RWPE1 (cell line): ENCODE measurements around the gene IFITM10.

Source experiments
- CTCF ChIA-PET: fragments of 350-600 bp; sonication (Branson Sonifier 250); formaldehyde crosslinking; extraction: SDS; loops from one replicate; lab custom pipeline; 2021; lab: Yijun Ruan, JAX
- POLR2A ChIA-PET: fragments of 400-600 bp; formaldehyde crosslinking; extraction: SDS; loops from one replicate; lab custom pipeline; 2020; ENCODE audit warnings: antibody characterized with exemption; ENCODE audit not compliant: low non-redundant PET; lab: Yijun Ruan, JAX
- DNase-seq: peaks from one replicate; pipeline ENCODE4 v3.0.0; 2012; ENCODE audit warnings: low spot score
- H3K27ac ChIP-seq: fragments of 450-650 bp; 2 replicates; pipeline ENCODE4 v1.5.1; 2017
- TF ChIP-seq, protein P1 (sequence below): fragments of 450-650 bp; conservative IDR thresholded peaks from 2 replicates; pipeline ENCODE4 v1.5.1; 2017; ENCODE audit warnings: low read depth, mild to moderate bottlenecking

Gene IFITM10

DNA sequence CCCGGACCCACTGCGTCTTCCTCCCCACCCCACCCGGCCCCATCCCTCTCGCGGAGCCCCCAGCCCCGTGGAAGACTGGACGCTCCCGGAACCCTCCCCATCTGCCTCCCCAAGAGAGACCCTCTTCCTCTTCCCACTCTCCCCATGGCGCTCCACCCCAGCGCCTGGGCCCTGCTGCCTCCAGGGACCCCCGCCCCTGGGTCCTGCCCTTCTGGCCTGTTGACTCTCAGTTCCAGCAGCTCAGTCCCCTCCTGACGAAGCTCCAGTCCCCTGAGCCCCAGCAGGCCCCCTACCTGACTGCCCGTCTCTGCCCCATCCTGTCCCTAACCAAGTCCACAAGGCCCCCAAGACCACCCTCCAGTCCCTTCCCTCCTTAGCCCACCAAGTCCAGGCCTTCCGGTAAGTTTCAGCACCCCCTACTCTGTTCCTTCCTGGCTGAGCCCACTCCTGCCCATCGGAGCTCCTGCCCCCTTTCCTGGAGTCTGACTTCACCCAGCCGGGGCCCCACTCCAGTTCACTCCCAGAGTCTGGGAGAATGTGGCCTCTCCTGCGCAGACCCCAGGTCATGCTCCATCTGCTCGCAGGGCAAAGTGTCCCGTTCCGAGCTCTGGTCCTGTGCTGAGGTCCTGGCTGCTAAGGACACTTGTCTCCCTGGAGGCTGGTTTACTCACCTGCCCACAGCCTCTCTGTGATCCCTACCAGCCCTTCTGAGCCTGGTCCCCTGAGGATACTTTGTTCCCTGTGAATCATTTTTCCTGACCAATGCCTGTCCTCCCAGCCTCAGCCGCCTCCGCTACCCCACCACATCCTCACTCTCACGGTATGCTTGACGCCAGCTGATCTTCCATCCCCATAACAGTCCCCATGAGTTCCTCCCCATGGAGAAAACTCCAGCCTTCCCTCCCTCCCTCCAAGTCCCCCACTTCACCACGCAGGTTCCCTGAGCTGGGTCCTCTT is 722 bp downstream of the IFITM10 start:
- POLR2A ChIA-PET, result interaction anchor here (0.6 to 1.1 kb wide), 2 partner anchors 15 to 55 kb away, joined by 4 read pairs; partner anchors contain the start of gene CTSD
- DNase-seq, result peak; percentile 84
- TF ChIP-seq, protein P1, sequence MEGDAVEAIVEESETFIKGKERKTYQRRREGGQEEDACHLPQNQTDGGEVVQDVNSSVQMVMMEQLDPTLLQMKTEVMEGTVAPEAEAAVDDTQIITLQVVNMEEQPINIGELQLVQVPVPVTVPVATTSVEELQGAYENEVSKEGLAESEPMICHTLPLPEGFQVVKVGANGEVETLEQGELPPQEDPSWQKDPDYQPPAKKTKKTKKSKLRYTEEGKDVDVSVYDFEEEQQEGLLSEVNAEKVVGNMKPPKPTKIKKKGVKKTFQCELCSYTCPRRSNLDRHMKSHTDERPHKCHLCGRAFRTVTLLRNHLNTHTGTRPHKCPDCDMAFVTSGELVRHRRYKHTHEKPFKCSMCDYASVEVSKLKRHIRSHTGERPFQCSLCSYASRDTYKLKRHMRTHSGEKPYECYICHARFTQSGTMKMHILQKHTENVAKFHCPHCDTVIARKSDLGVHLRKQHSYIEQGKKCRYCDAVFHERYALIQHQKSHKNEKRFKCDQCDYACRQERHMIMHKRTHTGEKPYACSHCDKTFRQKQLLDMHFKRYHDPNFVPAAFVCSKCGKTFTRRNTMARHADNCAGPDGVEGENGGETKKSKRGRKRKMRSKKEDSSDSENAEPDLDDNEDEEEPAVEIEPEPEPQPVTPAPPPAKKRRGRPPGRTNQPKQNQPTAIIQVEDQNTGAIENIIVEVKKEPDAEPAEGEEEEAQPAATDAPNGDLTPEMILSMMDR, result no peak
- H3K27ac ChIP-seq, result peak overlapping the region; percentile 88
- CTCF ChIA-PET, result interaction anchor here (0.6 to 2.3 kb wide), 3 partner anchors 56 to 110 kb away, joined by 3 to 8 read pairs (median 4); no protein-coding TSS in a partner anchor

DNA sequence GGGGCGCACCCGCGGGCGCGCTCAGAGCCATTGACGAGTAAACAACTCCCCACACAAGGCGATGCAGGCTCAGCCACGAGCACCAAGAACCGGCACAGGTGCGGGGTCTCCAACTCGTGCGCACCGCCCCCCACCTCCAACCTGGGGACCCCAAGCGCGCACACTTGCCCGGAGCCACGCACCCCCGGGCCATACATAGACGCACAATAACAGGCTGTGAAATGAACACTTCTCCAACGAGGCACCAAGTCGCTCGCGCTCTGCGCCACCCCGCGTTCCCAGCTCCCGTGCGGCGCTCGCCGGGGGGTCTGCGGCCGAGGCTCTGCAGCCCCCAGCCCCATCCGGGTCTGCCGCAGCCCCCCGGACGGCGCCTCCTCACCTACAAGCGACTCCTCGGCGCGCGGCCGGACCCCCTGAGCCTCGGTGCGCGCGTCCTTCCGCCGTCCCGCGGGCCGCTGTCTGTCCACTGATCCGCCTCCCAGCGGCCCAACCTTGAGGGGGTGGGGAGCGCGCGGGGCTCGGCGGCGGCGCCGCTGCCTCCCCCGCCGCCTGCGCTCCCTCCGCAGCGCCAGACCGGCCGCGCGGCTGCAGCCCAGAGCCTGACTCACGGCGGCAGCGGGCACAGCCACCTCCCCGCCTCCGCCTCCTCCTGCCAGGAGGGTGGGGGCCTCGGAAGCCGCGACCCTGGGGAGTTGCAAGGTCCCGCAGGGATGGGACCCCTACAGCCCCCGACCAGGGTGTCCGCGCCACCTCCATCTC is 1.6 kb downstream of the IFITM10 start:
- peak overlapping the region; percentile 88 for H3K27ac ChIP-seq
- TF ChIP-seq, protein P1, result no peak
- peak; percentile 56 for DNase-seq
- ChIA-PET POLR2A (interaction anchor here (1.1 kb wide), 1 partner anchor 15 kb away, joined by 4 read pairs; the partner anchor contains the start of gene CTSD), CTCF (interaction anchor here (0.5 to 1.4 kb wide), 4 partner anchors 56 to 109 kb away, joined by 3 to 5 read pairs (median 4); no protein-coding TSS in a partner anchor)

DNA sequence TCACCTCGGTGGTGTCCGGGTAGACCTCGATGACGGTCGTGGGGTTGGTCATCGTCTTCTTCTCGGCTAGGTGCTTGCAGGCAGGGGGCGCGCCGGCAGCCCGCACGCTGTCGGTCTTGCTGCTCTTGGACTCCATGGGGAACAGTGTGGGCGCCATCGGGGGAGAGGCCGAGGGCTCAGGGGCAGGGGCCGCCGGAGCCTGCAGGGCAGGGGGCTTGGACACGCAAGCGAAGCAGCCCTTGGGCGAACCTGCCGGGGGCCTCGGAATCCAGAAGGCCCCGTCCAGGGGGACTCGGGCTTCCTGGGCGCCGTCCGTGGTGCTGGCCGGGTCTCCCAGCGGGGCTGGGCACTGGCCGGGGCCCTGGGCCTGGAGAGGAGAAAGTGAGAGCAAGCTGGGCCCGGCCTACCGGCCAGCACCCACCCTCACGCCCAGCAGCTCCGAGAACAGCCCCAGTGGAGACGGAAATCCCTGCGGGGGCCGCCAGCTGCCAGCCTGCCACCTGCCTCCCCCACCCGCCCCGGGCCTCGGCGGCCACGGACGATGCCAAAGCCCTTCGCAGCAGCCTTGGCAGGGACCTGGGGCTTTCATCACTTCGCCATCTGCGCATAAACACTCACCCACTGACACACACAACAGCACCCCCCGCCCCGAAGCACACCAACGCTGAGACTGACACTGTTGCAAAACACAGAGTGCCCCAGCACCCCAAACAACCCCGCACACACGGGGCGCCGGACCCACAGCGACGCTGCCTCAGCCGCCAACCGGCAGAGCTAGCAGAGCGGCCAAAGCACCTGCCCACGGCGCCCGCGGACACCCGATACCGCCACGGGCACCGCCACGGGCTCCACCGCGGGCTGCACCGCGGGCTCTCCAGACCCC is 2.4 kb downstream of the IFITM10 start:
- ChIA-PET POLR2A (no interaction called here), CTCF (interaction anchor here (0.5 to 1.4 kb wide), 2 partner anchors 55 to 84 kb away, joined by 3 to 5 read pairs; no protein-coding TSS in a partner anchor)
- no peak for DNase-seq
- peak overlapping the region; percentile 88 for H3K27ac ChIP-seq
- TF ChIP-seq, protein P1, result no peak

DNA sequence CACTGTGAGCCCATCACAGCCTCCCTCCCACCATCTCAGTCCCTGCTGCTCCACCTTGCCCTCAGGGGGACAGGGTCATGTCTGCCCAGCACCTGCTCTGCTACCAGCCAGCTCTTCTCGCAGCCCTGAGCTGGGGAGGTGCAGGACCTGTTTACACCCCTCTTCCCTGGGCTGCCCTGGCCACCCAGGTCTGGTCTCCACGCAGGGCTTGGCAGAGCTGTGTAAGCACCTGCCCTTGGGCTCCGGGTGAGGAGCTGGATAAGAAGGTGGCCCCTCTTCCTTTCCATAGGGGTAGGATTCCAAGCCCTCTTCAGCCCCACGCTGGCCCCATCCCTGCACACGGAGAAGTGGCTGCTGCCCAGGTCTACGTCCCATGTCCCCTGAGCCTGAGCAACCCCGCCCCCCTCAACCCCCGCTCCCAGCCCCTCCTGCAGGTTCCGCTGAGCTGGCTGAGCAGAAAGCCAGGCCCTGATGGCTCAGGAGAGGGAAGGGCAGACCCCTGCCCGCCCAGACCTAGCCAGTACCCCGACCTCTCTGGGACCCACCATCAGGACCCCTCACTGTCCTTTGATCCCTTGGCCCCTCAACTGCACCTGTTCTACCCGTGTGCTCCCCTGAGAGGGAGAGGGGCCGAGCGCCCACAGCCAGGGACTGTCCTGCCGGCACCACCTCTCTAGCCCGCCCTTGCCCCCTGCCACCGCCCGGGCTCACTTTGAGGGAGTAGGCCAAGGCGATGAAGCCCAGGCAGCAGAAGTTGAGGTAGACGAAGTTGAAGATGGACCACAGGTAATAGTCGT is 3.2 kb downstream of the IFITM10 start:
- peak overlapping the region; percentile 88 for H3K27ac ChIP-seq
- TF ChIP-seq, protein P1, result no peak
- POLR2A ChIA-PET, result no interaction called here
- no peak for DNase-seq
- CTCF ChIA-PET, result interaction anchor here (0.9 to 1.4 kb wide), 2 partner anchors 54 to 202 kb away, joined by 3 to 5 read pairs; no protein-coding TSS in a partner anchor

DNA sequence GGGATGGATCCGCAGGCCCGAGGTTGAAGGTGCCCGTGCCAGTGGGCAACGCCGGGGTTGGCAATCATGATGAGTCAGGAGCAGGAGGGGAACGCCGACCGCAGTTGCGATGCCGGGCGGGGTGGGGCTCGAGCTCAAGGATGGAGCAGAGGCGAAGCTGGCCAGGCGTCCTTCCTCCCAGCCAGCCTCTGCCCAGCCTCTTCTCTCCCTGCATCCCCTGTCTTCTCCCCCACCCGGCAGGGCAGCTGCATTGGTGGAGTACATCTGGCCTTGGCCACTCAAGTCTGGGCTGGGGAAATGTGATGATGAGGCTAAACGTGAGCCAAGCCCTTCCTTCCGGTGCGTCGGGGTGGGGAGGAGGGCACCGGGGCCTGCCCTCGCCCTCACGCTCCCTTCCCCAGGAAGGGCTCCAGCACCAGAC is 3.9 kb downstream of the IFITM10 start:
- no peak for DNase-seq
- H3K27ac ChIP-seq, result peak overlapping the region; percentile 88
- TF ChIP-seq, protein P1, result no peak
- ChIA-PET POLR2A (no interaction called here), CTCF (interaction anchor here (0.7 to 0.9 kb wide), 2 partner anchors 86 to 202 kb away, joined by 3 read pairs; no protein-coding TSS in a partner anchor)
